Measurements from ENCODE around the gene DBN1. TPM values are rescaled to one million over a fixed set of nuclear protein-coding genes. Genes with fewer than 3 reads are reported as not detected.

Gene DBN1
- polyA plus RNA-seq, 2 of the 4 experiments (the other 2 are of a cell fraction) = 47.7 to 107 TPM

DNA sequence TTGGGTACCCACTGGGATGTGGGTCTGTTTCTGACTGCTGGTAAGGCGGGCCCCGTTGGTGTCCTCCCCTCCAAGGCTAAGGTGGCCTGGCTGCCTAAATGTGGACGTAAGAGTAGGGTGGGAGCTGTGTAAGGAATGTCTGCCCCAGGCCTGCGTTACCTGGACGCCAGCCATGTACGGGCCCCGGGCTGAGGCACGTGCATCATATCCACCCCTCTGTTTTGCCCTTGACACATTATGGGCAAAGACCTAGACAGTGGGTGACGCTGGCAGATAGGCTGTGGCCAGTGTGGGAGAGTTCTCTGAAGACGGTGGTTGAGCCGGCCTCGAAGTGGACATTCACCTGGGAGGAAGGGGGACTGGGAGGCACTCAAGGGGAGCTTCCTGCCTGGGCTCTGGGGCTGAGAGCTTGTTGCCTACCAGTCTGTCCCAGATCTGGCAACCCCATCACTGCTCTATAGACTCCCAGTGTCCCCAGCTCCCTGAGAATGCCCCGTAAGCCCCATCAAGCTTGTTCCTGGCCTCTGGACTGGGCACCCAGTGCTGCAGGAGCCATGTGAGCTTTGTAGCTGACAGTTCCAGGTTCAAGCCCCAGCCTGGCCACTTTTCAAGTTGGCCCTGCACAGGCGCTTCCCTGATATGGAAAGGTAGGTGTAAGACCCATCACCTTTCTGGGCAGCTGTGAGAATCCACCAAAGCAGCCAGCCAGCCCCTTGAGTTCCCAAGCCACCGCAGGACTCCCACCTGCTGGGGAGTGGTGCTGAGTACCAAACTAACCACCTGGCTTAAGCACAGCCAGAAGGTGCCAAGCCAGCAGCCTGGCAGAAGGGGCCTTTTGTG lies 30.1 kb downstream of the DBN1 start:
- no peak overlapping the region for H3K27ac ChIP-seq
- POLR2A ChIA-PET = interaction anchor here (0.5 to 1.2 kb wide), 2 partner anchors 17 to 89 kb away, joined by 3 to 8 read pairs; partner anchors contain the start of gene GRK6
- CTCF ChIA-PET = interaction anchor here (1.2 to 25.5 kb wide), 5 partner anchors 10 to 73 kb away, joined by 3 to 871 read pairs (median 354); partner anchors contain the start of genes F12, GRK6, PDLIM7 and PFN3

DNA sequence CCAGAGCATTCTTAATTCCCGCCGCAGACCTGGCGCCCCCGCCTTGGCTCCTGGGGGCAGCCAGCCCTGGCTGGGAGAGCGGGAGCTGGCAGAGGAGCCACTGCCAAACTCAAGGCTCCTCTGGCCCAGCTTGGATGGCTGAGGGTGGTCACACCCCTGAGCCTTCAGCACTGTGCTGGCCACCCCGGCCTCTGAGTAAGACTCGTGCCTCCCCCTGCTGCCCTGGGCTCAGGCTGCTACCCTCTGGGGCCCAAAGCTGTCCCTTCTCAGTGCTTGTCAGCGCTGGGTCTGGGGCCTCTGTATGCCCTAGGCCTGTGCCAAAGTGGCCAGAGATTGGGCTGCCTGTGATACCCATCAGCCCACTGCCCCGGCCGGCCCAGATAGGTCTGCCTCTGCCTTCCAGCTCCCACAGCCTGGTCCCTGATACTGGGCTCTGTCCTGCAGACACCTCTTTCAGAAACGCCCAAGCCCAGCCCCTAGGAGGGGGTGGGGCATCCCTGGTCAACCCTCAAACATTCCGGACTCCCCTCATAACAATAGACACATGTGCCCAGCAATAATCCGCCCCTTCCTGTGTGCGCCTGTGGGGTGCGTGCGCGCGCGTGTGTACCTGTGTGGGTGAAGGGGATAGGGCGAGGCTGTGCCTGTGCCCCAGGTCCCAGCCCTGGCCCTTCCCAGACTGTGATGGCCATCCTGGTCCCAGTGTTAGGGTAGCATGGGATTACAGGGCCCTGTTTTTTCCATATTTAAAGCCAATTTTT lies 31.2 kb downstream of the DBN1 start:
- Histone ChIP-seq H3K4me1 (peaks cover 6% of the 10 kb centered on the region; the same call in 2 of the 3 replicates), H3K9me3 (no peaks in the 10 kb centered on the region), H3K4me3 (no peak overlapping the region), H3K4me2 (no peak overlapping the region), H3K27ac (no peak overlapping the region)
- no peak for FAIRE-seq
- TF ChIP-seq CBX2 (IDR thresholded peaks at IDR 0.05; ENCODE audit: borderline replicate concordance, low read depth) (no peak), POLR2AphosphoS2 (conservative IDR thresholded peaks at IDR 0.05; ENCODE audit: low read length) (0 out of 2 replicates have a peak, but pooled peaks have one; percentile 3)
- DNase-seq (ENCODE audit: low read depth in 1 of 2, low spot score in 1 of 2) = no peak
- WGBS (ENCODE audit: missing lambda C conversion rate) = 95% methylated on average over 15 of the region's 20 CpGs
- ChIA-PET CTCF (interaction anchor here (1.2 to 25.5 kb wide), 4 partner anchors 11 to 53 kb away, joined by 3 to 871 read pairs (median 250); partner anchors contain the start of genes F12, GRK6, PFN3 and SLC34A1), POLR2A (interaction anchor here (1.1 to 1.6 kb wide), 3 partner anchors 10 to 38 kb away, joined by 3 to 4 read pairs (median 3); partner anchors contain the start of gene GRK6)
- ATAC-seq = peak in 1 of 2 experiments; percentile 3; a peak in 2 of 6 replicates

More for the DNA sequence above, 30.1 kb downstream of the DBN1 start:
- Histone ChIP-seq H3K9me3 (no peaks in the 10 kb centered on the region), H3K4me3 (no peak overlapping the region), H3K4me2 (no peak overlapping the region), H3K4me1 (peaks cover 11% of the 10 kb centered on the region)
- no peak for FAIRE-seq
- no peak for DNase-seq (ENCODE audit: low read depth in 1 of 2, low spot score in 1 of 2)
- no peak for ATAC-seq
- 92% methylated on average over 14 of the region's 15 CpGs for WGBS (ENCODE audit: missing lambda C conversion rate)
- TF ChIP-seq POLR2AphosphoS2 (conservative IDR thresholded peaks at IDR 0.05; ENCODE audit: low read length) (peak; percentile 39; the same call in 1 of the 2 replicates), MYC (IDR thresholded peaks at IDR 0.05; ENCODE audit: borderline replicate concordance, low read length) (no peak)

DNA sequence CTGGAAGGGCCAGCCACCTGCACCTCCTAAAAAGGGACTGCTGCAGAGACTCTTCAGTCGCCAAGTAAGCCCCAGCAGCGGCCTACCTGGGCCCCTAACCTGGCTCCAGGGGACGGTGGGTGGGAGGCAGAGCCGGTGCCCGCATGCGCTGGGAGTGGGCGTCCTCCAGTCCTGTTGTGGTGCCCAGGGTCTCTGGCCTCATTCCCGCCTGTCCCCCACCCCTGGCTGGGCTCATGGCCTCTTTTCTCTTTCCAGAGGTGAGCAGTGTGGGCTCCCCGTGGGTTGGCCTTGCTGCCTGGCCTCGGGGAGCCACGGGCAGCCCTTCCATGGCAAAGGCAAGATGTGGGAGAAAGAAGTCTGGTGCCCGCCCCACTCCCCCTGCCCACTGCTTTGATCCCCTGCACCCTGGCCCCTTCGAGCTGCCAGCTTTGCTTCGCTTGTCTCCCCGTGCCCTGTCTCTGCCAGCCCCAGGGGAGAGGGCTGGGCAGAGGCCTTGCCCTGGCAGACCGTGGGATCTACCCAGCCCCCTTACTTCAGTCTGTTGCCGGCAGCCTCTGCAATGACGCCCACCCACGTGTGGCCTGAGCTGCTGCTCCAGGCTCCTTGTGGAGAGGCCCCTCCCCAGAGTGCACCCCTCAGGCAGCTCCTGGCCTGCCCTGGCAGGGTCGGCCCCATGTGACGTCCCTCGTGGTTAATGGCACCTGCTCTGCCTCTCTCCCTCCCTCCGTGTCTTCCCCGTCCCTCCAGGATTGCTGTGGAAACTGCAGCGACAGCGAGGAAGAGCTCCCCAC lies 32.2 kb downstream of the DBN1 start:
- Histone ChIP-seq H3K27ac (no peak overlapping the region), H3K4me2 (no peak overlapping the region), H3K4me1 (peaks cover 5% of the 10 kb centered on the region; the same call in 2 of the 3 replicates), H3K9me3 (no peaks in the 10 kb centered on the region), H3K4me3 (no peak overlapping the region)
- no peak for DNase-seq (ENCODE audit: low read depth in 1 of 2, low spot score in 1 of 2)
- CTCF ChIA-PET = interaction anchor here (0.5 to 25.5 kb wide), 7 partner anchors 12 to 704 kb away, joined by 3 to 871 read pairs (median 5); partner anchors contain the start of genes F12, GRK6, PFN3 and SLC34A1
- no peak for FAIRE-seq
- ATAC-seq = no peak
- TF ChIP-seq HOXA7 (CRISPR knock-in tag; IDR thresholded peaks at IDR 0.05) (no peak), REST (IDR thresholded peaks at IDR 0.05) (no peak), BHLHE40 (IDR thresholded peaks at IDR 0.05; ENCODE audit: low read depth, low read length) (no peak), KDM1A (IDR thresholded peaks at IDR 0.05; ENCODE audit: low read depth) (no peak), TFCP2L1 (CRISPR knock-in tag; IDR thresholded peaks at IDR 0.05) (no peak), JUNB (IDR thresholded peaks at IDR 0.05) (no peak)
- POLR2A ChIA-PET = interaction anchor here (1.1 to 1.6 kb wide), 3 partner anchors 9 to 37 kb away, joined by 3 to 4 read pairs (median 3); partner anchors contain the start of gene GRK6
- 95% methylated on average over 22 of the region's 26 CpGs for WGBS (ENCODE audit: missing lambda C conversion rate)

All from A549 (cell line).